Islet of Langerhans (tissue), 1 donor: ENCODE data around the gene TTN.

Experiments used
- FAIRE-seq: peaks from one replicate; lab custom pipeline; 2011; peaks lifted over from hg19 to GRCh38; lab: Jason Lieb, UNC

Gene TTN

DNA sequence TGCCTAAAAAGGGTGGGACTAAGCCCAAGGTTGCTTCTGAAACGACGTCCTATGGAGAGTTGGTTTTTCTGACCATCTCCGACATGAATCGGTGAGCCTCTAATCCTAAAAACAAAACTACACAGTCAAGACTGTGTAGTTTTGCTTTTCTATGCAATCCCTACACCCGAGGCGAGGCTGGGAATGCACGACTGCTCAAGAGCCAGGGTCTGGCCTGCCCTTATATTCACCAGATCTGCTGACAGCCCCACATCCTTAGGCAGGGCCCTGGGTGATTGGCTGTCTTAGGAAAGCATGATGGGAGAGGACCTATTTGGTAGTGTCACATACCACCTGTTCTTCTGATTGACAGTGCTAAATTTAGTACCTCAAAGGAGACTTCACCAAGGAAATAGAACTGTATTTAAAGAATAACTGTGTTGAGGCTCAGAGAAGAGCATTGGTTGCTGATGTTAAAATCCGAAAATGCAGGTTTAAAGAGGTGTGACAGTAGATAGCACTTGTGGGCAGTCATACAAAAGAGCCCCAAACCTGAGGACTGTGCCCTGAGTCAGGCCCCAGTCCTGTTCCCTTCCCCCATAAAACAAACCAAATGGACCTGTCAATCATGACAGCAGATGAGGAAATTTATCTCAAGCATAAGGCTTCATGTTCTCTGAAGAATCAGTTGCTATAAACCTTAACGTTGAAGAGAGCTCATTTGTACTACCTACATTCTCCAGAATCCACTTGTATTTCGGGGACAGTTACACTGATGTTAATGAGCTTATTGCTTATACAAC lies at the start of gene TTN:
Gene TTN, minus strand, starts transcription at position 197 of the 782 bp plus-strand sequence. CDS start 2,781 bp downstream, outside the sequence.
- no peak for FAIRE-seq

DNA sequence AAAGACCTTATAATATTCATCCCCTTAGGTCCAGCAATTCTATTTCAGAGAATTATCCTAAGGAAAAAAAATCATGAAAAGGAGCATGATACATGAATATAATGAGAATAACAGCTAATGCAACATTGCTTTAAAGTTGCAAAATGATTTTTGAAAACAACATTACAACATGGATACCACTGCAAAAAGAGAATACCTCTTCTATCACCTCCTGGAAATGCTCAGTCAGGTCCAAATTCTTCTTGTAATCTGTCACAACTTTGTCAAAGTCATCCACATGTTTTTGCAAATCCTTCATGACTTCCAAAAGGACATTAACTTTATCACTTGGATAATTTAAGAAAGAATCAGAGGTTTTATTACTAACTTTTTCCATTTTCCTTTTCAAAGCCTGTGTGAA lies 47.9 kb upstream of the TTN start:
- FAIRE-seq = no peak

DNA sequence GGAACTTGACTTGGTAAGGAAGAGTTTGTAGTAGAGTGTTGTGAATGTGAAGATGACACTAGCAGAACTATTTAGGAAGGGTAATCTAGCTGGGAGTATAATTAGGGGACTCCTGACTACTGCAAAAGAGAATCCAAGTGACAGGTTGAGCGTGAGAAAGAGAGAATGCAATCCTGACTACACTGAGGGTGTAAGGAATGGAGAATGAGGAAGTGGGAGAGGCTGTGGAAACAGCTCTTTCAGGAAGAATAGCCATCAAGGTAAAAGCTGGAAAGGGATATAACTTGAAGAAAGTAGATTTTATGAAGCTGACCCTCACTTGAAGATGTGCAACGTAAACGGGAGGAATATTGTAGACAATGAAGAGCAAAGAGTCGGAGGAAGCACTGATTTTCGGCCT lies 41.1 kb upstream of the TTN start:
- no peak for FAIRE-seq

DNA sequence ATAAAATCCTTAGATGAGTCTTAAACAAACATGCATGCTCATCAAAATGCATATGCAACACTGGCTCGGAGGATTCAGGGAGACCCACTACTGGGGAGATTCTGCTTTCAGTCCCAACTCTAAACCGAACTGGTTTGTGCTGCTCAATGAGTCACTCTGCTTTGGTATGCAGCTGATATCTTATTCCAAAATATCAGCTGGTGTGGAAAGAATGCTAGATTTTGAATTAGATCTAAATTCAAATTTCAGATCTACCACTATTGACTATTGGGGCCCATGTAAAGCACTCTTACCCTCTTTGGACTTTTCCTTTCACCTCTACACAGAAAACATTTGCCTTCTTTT lies 39.2 kb upstream of the TTN start:
- no peak for FAIRE-seq

DNA sequence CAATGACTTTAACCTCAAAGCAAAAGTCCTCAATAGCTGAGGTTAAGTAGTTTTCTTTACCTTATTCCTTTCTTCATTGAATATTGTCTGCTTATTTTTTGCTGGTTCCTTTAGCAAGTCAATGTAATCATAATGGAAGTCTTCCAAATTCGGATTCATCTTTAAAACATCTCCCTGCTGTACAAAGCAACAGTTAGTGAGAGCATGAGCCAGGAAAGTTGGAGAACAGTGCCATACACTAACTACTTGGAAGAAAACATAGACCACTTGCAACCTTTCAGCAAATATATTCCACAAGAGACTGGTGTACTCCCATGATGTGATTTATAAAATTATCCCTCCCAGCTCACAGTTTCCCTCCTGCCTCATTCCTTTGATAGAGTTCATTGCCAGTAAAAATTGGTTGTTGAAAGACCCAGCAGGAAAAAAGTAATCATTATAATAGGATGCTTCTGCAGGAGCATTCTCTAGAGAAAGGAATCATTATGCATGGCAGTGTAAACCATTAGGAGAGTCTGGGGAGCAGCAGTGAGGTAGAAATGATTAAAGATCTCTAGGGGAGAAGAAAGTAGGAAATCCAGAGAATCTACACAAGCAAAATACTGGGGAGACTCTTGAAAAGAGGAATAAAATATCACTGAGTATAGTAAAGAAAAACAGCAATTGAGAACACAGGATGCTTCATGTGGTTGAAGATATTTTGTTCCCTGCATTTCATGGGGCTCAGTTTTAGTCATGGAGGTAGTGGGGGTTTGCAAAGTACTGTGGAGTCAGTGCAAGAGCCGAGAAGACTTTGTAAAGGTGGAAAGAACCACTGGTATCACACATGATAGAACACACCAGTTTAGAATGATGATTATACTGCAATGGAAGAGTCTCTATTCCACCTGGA lies 38.6 kb upstream of the TTN start:
- no peak for FAIRE-seq

DNA sequence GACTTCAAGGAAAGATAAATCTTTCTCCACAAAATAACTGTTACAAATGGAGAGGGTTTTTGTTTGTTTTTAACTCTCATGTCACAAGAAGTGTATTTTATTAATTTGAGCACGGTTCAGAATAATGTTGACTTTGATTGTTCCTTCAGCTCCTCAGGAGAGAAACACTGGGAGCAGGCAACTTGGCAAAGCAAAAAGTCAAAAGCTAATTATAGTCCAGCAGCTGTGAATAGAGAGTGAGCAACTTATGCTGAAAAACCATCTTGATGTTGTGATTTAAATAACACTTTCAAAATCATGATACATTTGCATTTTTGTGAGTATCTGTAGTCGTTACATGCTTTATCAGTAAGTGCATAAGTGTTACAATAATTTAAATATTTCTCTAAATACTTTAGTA lies 37.5 kb upstream of the TTN start:
- no peak for FAIRE-seq

DNA sequence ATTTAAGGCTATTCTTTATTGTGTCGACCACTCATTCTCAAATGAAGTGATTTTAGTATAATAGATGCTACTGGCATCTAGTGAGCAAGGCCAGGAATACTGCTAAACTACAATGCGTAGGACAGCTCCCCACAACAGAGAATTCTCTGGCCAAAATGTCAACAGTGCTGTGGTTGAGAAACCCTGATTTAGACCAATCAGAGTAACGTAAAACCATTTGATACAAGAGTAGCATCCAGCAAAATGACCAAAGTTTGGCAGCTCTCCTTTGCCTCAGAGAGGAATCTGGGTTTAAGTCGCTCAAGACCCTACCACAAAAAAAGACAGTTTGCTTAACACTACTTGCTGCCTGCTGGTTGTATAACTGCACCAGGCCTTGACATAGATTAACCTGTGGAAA lies 37.0 kb upstream of the TTN start:
- no peak for FAIRE-seq

GRCh38 chr2:178843697-178844096 lies 36.5 kb upstream of the TTN start:
- peak; percentile 33 for FAIRE-seq

GRCh38 chr2:178836807-178837206 lies 29.6 kb upstream of the TTN start:
- no peak for FAIRE-seq

DNA sequence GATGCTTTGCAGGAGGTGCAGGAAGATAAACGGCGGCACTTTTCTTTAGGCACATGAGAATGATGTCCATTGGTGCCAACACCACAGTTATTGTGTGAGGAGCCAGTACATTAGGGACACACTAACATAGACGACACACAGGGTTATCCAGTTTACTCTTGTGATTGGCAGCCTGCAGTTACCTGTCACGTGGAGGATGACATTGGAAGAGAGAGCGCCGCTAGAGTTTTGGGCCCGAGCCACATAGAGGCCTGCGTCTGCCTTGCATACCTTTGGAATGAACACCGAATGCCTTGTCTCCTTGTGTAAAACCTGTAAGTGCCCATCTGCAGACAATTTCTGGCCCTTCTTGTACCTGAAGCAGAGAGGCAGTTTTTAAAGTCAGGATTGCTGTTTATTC lies 26.9 kb upstream of the TTN start:
- FAIRE-seq = no peak

- FAIRE-seq = no peak
Measured at GRCh38 chr2:178833382-178833781, 26.2 kb upstream of the TTN start.

DNA sequence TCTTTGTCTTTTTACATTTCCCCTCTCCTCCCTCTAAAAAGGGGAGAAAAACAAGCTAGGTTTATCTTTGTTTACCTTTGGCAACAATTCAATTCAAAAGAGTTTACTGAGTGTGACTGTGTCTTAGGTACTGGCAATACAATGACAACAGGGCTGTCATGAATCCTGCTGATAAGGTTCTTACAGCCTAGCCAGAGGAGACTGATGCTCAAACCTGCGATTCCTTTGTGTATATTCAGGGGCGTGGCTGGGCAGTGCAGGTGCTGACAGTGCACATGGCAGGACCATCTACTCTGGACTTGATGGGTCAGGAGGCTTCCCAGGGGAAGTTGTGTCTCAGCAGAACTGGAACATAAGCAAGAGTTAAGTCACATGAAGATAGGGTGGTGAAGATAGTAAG lies 23.2 kb upstream of the TTN start:
- FAIRE-seq = no peak

- FAIRE-seq = no peak
Measured at GRCh38 chr2:178829981-178830380, 22.8 kb upstream of the TTN start.

DNA sequence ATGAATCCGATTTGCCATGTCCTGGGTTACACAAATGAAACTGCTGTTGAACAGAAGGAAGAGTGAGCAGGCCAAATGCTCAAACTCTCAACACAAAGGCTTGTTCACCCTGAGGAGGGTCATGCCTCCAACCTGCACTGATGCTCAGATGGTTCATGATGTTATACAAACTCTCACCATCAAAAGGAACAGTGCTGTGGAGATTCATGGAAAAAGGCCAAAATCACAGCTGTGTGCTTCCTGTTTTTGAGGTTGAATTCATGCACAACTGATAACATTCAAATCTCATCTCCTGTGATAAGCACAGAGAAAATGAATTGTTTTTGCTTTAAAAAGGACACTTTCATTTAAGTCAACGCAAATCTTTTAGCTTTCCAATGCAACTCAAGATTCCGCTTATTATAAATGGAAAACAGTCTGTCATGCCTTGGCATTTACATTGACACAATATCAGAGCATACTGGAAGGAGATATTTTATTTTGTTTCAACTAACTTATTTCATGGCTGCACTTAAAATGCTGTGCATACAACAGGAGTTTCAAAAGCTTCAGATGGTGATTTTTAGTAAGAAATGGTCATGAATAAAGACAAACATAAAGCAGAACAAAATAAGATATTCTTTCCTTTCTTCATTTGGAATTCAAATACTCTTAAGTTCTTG lies 22.2 kb upstream of the TTN start:
- FAIRE-seq = no peak

GRCh38 chr2:178828486-178828881 lies 21.3 kb upstream of the TTN start:
- FAIRE-seq = no peak

- no peak for FAIRE-seq
Measured at GRCh38 chr2:178827739-178828485, 20.7 kb upstream of the TTN start.

DNA sequence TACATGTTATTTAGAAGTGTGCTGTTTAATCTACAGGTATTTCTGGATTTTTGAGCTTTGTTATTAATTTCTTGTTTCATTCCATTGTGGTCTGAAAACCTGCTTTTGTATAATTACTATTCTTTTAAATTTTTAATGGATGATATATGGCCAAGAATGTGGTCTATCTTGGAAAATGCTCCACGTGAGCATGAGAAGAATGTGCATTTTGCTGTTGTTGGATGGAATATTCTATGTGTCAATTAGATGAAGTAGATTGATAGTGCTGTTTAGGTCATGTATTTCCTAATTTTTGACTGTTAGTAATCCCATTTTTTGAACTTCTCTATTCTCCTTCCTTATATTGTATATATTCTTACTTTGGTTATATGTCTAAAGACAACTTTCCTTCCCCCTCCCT lies 19.9 kb upstream of the TTN start:
- FAIRE-seq = no peak

DNA sequence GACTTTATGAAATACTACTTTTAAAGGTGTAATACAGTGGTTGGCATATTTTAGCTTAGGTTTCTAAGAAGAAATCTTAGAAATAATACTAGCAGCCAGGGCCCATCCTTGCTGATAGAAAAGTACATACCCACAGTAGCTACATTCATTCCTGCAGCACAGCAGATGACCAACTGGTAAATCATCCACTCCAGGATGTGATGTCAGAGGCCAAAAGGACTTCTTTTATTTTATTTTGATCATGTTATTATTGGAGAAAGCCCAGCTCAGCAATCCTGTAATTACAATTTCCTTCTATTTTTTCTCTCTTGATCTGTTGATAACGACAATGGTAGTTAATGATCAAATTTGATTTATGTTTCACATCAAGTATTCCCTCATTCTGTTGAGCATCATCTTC lies 18.0 kb upstream of the TTN start:
- no peak for FAIRE-seq

GRCh38 chr2:178824181-178824580 lies 17.0 kb upstream of the TTN start:
- no peak for FAIRE-seq

GRCh38 chr2:178819992-178820391 lies 12.8 kb upstream of the TTN start:
- no peak for FAIRE-seq

DNA sequence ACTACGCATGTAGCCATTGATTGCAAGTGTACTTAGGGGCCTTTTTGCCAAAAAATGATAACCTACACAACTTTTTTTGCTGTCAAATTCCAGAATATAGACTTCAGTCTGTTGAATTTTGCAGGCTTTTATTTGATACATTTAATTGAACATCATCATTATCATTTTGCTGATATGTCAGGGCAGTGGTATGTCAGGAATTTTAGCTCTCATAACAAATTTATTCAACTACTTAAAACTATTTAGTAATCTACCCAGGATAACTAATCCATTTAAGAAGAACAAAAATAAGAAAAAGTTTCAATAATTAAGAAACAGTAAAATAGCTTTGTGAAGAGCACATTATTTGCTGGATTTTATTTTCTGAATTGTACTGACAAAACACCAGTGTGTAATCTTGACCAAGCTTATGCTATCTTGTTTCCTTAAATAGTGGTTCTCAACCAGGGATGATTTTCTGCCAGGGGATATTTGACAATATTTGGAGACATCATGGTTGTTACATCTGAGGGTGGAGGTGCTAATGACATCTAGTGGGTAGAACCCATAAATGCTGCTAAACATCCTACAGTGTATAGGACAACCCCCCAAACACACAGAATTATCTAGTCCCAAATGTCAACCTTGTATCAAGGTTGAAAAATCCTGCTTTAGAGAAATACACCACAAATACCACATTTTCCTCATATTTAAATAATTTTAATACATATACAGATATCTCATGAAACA lies 12.1 kb upstream of the TTN start:
- no peak for FAIRE-seq

DNA sequence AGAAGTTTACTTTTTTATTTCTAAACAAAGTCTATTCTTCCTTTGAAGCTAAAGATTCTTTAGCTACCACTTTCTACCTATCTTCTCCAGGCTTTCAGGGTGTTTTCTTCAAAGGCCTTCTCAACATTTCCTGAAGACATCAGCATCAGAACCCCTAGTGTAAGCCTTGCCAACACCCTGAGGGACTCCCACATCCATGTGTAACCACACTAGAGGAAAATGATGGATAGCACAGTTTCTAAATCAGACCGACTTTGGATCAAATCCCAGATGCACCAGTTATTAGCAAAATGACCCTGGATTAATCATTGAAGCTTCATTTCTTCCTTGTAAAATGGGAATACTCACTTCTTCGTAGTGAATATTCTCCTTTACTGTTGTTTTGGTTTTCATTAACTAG lies 4.7 kb upstream of the TTN start:
- no peak for FAIRE-seq
